K562 (cell line): ENCODE data around the gene DELE1.

ENCODE experiments used
- EZH2 ChIP-seq: IDR thresholded peaks from 2 replicates; pipeline ENCODE4 v1.6.1; 2012; ENCODE audit warnings: low read depth, mild to moderate bottlenecking, inconsistent platforms, low read length, borderline replicate concordance
- FOXJ3 ChIP-seq: sonication (generic); formaldehyde crosslinking; IDR thresholded peaks from 2 replicates; pipeline ENCODE4 v1.4.0; 2020; ENCODE audit warnings: mild to moderate bottlenecking, missing genetic modification reagents
- GATAD2A ChIP-seq: fragments of 450-650 bp; IDR thresholded peaks from 2 replicates; pipeline ENCODE4 v1.6.1; 2017
- JUNB ChIP-seq: fragments of 450-650 bp; formaldehyde crosslinking; conservative IDR thresholded peaks from 2 replicates; pipeline ENCODE4 v1.4.0; 2020; ENCODE audit warnings: mild to moderate bottlenecking
- SMAD4 ChIP-seq: fragments of 250-450 bp; sonication (Bioruptor Pico); conservative IDR thresholded peaks from 2 replicates; pipeline ENCODE4 v1.8.0; 2021; ENCODE audit warnings: inconsistent platforms, mild to moderate bottlenecking, moderate library complexity
- TAF7 ChIP-seq: fragments of 450-650 bp; IDR thresholded peaks from 2 replicates; pipeline ENCODE4 v1.6.1; 2016; ENCODE audit warnings: missing genetic modification characterization, missing compliant biosample characterization
- ZFX ChIP-seq: sonication (generic); formaldehyde crosslinking; IDR thresholded peaks from 2 replicates; pipeline ENCODE4 v1.8.0; 2022; ENCODE audit warnings: mild to moderate bottlenecking, missing genetic modification reagents, moderate library complexity
- ZNF696 ChIP-seq: fragments of 250-450 bp; sonication (Bioruptor Pico); conservative IDR thresholded peaks from 2 replicates; pipeline ENCODE4 v1.4.0; 2020; ENCODE audit warnings: mild to moderate bottlenecking, moderate library complexity
- TF ChIP-seq, protein P1 (sequence below): fragments of 450-650 bp; formaldehyde crosslinking; IDR thresholded peaks from 2 replicates; pipeline ENCODE4 v1.4.0; 2020; ENCODE audit warnings: mild to moderate bottlenecking, mixed read lengths
- TF ChIP-seq, protein P2 (sequence below): fragments of 450-650 bp; formaldehyde crosslinking; IDR thresholded peaks from 2 replicates; pipeline ENCODE4 v1.4.0; 2020; ENCODE audit warnings: mild to moderate bottlenecking, moderate library complexity
- TF ChIP-seq, protein P3 (sequence below): fragments of 250-450 bp; sonication (Bioruptor Pico); IDR thresholded peaks from 2 replicates; pipeline ENCODE4 v1.5.0; 2021
- TF ChIP-seq, protein P4 (sequence below): sonication (generic); formaldehyde crosslinking; IDR thresholded peaks from 2 replicates; pipeline ENCODE4 v1.8.1; 2023; ENCODE audit warnings: mild to moderate bottlenecking, missing genetic modification reagents, moderate library complexity
- TF ChIP-seq, protein P5 (sequence below), 3 experiments: IDR thresholded peaks in 2 of 3; conservative IDR thresholded peaks in 1 of 3; 2 replicates each; pipeline ENCODE4 v1.5.1; 2011 to 2012; ENCODE audit warnings: low read length in 3 of 3, mild to moderate bottlenecking in 3 of 3, control low read depth in 2 of 3, improper control_type of control experiment in 1 of 3, inconsistent platforms in 1 of 3, low read depth in 1 of 3, mixed read lengths in 1 of 3, moderate library complexity in 1 of 3; ENCODE audit not compliant: insufficient read depth in 2 of 3

DNA sequence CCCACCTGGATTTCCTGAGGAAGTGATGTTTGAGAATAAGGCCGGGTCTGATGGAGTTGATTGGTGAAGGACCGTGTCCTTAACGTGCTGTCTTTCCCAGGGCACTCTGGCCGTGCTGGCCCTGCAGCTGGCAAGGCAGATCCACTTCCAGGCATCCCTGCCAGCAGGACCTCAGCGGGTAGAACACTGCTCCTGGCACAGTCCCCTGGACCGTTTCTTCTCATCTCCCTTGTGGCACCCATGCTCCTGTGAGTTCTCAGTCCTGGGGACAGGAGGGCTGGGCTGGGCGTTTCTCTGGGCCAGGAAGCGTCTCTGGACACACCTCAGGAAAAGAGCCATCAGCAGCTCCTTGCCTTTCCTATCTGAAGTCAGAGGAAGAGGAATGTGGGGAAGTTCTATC is 4.4 kb downstream of the DELE1 start:
- no peak for TF ChIP-seq JUNB
- no peak for TF ChIP-seq ZFX (CRISPR knock-in tag)
- TF ChIP-seq, protein P1, sequence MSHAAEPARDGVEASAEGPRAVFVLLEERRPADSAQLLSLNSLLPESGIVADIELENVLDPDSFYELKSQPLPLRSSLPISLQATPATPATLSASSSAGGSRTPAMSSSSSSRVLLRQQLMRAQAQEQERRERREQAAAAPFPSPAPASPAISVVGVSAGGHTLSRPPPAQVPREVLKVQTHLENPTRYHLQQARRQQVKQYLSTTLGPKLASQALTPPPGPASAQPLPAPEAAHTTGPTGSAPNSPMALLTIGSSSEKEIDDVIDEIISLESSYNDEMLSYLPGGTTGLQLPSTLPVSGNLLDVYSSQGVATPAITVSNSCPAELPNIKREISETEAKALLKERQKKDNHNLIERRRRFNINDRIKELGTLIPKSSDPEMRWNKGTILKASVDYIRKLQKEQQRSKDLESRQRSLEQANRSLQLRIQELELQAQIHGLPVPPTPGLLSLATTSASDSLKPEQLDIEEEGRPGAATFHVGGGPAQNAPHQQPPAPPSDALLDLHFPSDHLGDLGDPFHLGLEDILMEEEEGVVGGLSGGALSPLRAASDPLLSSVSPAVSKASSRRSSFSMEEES = no peak
- no peak for TF ChIP-seq FOXJ3
- TF ChIP-seq, protein P2, sequence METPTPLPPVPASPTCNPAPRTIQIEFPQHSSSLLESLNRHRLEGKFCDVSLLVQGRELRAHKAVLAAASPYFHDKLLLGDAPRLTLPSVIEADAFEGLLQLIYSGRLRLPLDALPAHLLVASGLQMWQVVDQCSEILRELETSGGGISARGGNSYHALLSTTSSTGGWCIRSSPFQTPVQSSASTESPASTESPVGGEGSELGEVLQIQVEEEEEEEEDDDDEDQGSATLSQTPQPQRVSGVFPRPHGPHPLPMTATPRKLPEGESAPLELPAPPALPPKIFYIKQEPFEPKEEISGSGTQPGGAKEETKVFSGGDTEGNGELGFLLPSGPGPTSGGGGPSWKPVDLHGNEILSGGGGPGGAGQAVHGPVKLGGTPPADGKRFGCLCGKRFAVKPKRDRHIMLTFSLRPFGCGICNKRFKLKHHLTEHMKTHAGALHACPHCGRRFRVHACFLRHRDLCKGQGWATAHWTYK (CRISPR knock-in tag) = no peak
- TF ChIP-seq SMAD4 (CRISPR knock-in tag) = no peak
- TF ChIP-seq, protein P3, sequence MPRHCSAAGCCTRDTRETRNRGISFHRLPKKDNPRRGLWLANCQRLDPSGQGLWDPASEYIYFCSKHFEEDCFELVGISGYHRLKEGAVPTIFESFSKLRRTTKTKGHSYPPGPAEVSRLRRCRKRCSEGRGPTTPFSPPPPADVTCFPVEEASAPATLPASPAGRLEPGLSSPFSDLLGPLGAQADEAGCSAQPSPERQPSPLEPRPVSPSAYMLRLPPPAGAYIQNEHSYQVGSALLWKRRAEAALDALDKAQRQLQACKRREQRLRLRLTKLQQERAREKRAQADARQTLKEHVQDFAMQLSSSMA = no peak
- TF ChIP-seq, protein P4, sequence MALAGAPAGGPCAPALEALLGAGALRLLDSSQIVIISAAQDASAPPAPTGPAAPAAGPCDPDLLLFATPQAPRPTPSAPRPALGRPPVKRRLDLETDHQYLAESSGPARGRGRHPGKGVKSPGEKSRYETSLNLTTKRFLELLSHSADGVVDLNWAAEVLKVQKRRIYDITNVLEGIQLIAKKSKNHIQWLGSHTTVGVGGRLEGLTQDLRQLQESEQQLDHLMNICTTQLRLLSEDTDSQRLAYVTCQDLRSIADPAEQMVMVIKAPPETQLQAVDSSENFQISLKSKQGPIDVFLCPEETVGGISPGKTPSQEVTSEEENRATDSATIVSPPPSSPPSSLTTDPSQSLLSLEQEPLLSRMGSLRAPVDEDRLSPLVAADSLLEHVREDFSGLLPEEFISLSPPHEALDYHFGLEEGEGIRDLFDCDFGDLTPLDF (CRISPR knock-in tag) = no peak
- TF ChIP-seq TAF7 (tag) = no peak
- TF ChIP-seq GATAD2A = no peak
- no peak for TF ChIP-seq ZNF696 (CRISPR knock-in tag)
- TF ChIP-seq EZH2 = no peak
- TF ChIP-seq, protein P5, sequence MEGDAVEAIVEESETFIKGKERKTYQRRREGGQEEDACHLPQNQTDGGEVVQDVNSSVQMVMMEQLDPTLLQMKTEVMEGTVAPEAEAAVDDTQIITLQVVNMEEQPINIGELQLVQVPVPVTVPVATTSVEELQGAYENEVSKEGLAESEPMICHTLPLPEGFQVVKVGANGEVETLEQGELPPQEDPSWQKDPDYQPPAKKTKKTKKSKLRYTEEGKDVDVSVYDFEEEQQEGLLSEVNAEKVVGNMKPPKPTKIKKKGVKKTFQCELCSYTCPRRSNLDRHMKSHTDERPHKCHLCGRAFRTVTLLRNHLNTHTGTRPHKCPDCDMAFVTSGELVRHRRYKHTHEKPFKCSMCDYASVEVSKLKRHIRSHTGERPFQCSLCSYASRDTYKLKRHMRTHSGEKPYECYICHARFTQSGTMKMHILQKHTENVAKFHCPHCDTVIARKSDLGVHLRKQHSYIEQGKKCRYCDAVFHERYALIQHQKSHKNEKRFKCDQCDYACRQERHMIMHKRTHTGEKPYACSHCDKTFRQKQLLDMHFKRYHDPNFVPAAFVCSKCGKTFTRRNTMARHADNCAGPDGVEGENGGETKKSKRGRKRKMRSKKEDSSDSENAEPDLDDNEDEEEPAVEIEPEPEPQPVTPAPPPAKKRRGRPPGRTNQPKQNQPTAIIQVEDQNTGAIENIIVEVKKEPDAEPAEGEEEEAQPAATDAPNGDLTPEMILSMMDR (IDR thresholded peaks at IDR 0.05 in 2 of 3, conservative IDR thresholded peaks at IDR 0.05 in 1 of 3; ENCODE audit: insufficient read depth in 2 of 3, low read depth in 1 of 3, low read length in 3 of 3) = no peak
